CD14-positive monocyte (primary cell): ENCODE data around the gene MUC5AC. TPM values are rescaled to one million over a fixed set of nuclear protein-coding genes. Genes with fewer than 3 reads are reported as not detected.

Source experiments
- DNase-seq, 3 donors: peaks; one replicate each; pipeline ENCODE4 v3.0.0-alpha.2; 2011 to 2022
- H2AFZ ChIP-seq: 2 replicates; pipeline ENCODE4 v1.6.0; 2012; ENCODE audit warnings: mild to moderate bottlenecking, low read depth, low read length, inconsistent platforms; ENCODE audit not compliant: insufficient read depth, poor library complexity, severe bottlenecking
- H3K27ac ChIP-seq, 2 donors: 1 replicate in 1 of 2; 2 replicates in 1 of 2; pipeline ENCODE4 v1.5.1; 2012 to 2013; ENCODE audit warnings: low read length in 2 of 2, control low read depth in 1 of 2, inconsistent platforms in 1 of 2, low read depth in 1 of 2, mild to moderate bottlenecking in 1 of 2
- H3K27me3 ChIP-seq, 2 donors: one replicate each; pipeline versions ENCODE4 v1.6.0 to v1.6.1; 2011 to 2013; ENCODE audit warnings: low read length in 2 of 2; ENCODE audit not compliant: control insufficient read depth in 2 of 2, insufficient read depth in 2 of 2
- H3K36me3 ChIP-seq, 2 donors: replicated peaks in 1 of 2; 1 replicate in 1 of 2; 2 replicates in 1 of 2; pipeline versions ENCODE4 v1.5.1 to v1.6.1; 2012 to 2013; ENCODE audit warnings: low read length in 2 of 2, control low read depth in 1 of 2, inconsistent platforms in 1 of 2, mild to moderate bottlenecking in 1 of 2; ENCODE audit not compliant: insufficient read depth in 2 of 2, control insufficient read depth in 1 of 2
- H3K4me1 ChIP-seq, 2 donors: 1 replicate in 1 of 2; 2 replicates in 1 of 2; pipeline versions ENCODE4 v1.5.1 to v1.6.1; 2012 to 2013; ENCODE audit warnings: low read length in 2 of 2, control low read depth in 1 of 2, inconsistent platforms in 1 of 2, mild to moderate bottlenecking in 1 of 2, moderate library complexity in 1 of 2; ENCODE audit not compliant: insufficient read depth in 2 of 2, control insufficient read depth in 1 of 2
- H3K4me2 ChIP-seq: replicated peaks from 2 replicates; pipeline ENCODE3; 2012; ENCODE audit warnings: low read length, moderate library complexity, mild to moderate bottlenecking; ENCODE audit not compliant: poor library complexity, severe bottlenecking; ENCODE audit errors: extremely low read depth
- H3K4me3 ChIP-seq, 3 experiments: fragments of 200-600 bp in 1 of 3; sonication (generic) in 1 of 3; replicated peaks in 1 of 3; 1 replicate in 2 of 3; 2 replicates in 1 of 3; pipeline ENCODE4 v1.5.1; 2011 to 2013; ENCODE audit warnings: low read length in 3 of 3, mild to moderate bottlenecking in 3 of 3, control low read depth in 2 of 3, low read depth in 2 of 3, inconsistent platforms in 1 of 3, moderate library complexity in 1 of 3
- H3K79me2 ChIP-seq: 2 replicates; pipeline ENCODE4 v1.6.0; 2012; ENCODE audit warnings: mild to moderate bottlenecking, control low read depth, inconsistent platforms, low read length, moderate library complexity; ENCODE audit not compliant: insufficient read depth
- H3K9ac ChIP-seq: 2 replicates; pipeline ENCODE4 v1.6.0; 2017; ENCODE audit warnings: low read length, mild to moderate bottlenecking; ENCODE audit not compliant: insufficient read depth, poor library complexity, severe bottlenecking
- H3K9me3 ChIP-seq, 2 donors: replicated peaks in 1 of 2; 1 replicate in 1 of 2; 2 replicates in 1 of 2; pipeline versions ENCODE4 v1.5.1 to v1.6.1; 2012 to 2013; ENCODE audit warnings: low read length in 2 of 2, control low read depth in 1 of 2; ENCODE audit not compliant: control insufficient read depth in 1 of 2, insufficient read depth in 1 of 2
- H4K20me1 ChIP-seq: 2 replicates; pipeline ENCODE4 v1.6.0; 2012; ENCODE audit warnings: mild to moderate bottlenecking, low read length, control low read depth, moderate library complexity; ENCODE audit not compliant: insufficient read depth
- H3K27ac Mint-ChIP-seq, 7 donors: one replicate each; pipeline ENCODE4 v1.8.0; 2020; ENCODE audit warnings: mild to moderate bottlenecking in 7 of 7, mixed read lengths in 7 of 7, moderate library complexity in 6 of 7, inconsistent platforms in 2 of 7
- H3K27me3 Mint-ChIP-seq, 3 donors: one replicate each; pipeline ENCODE4 v1.8.0; 2021 to 2022; ENCODE audit warnings: low read depth in 3 of 3, mild to moderate bottlenecking in 3 of 3, mixed read lengths in 3 of 3, moderate library complexity in 3 of 3, inconsistent platforms in 1 of 3
- H3K36me3 Mint-ChIP-seq, 2 donors: one replicate each; pipeline ENCODE4 v1.8.0; 2020; ENCODE audit warnings: mixed read lengths in 2 of 2, inconsistent platforms in 1 of 2, mild to moderate bottlenecking in 1 of 2
- H3K4me1 Mint-ChIP-seq: one replicate; pipeline ENCODE4 v1.8.0; 2020; ENCODE audit warnings: mild to moderate bottlenecking, mixed read lengths
- H3K4me3 Mint-ChIP-seq, 2 donors: one replicate each; pipeline ENCODE4 v1.8.0; 2020; ENCODE audit warnings: mild to moderate bottlenecking in 2 of 2, mixed read lengths in 2 of 2, moderate library complexity in 1 of 2
- H3K9me3 Mint-ChIP-seq, 7 donors: one replicate each; pipeline ENCODE4 v1.8.0; 2020 to 2022; ENCODE audit warnings: mixed read lengths in 7 of 7, mild to moderate bottlenecking in 6 of 7, moderate library complexity in 6 of 7, inconsistent platforms in 2 of 7
- CTCF ChIP-seq: fragments of 200-600 bp; IDR thresholded peaks from one replicate; pipeline ENCODE4 v1.8.0; 2022; ENCODE audit warnings: antibody characterized with exemption, mild to moderate bottlenecking
- WGBS: methylation state at CpG from one replicate; pipeline ENCODE4 v1.1.5; 2013; ENCODE audit warnings: missing lambda C conversion rate; ENCODE audit not compliant: insufficient coverage; 5-methylcytosine and 5-hydroxymethylcytosine counted together
- intact Hi-C, 2 donors: fragments of 100-400 bp; cut with micrococcal nuclease; formaldehyde crosslinking; loops; one replicate each; pipeline versions ENCODE4 v1.15.0 to v1.15.1; 2023
- polyA plus RNA-seq, 3 donors: library from polyadenylated mRNA; depleted of rRNA in 1 of 3; unstranded in 2 of 3; stranded (reverse) in 1 of 3; fragments of 300-500 nt in 2 of 3; fragments of >200 nt in 1 of 3; fragmentation: Illumina TruSeq in 2 of 3; gene quantifications; 1 replicate in 2 of 3; 2 replicates in 1 of 3; pipeline ENCODE4 v1.2.3, GENCODE V29; 2012 to 2021

Gene MUC5AC
- polyA plus RNA-seq, 3 donors, result not detected

- peaks cover 0 to 2% (median 0%) of the 10 kb centered on the region in 7 donors for H3K9me3 Mint-ChIP-seq
- Histone ChIP-seq H3K4me1 (no peaks in the 10 kb centered on the region), H2AFZ (no peak overlapping the region), H3K4me3 (no peak overlapping the region), H3K36me3 (no peaks in the 10 kb centered on the region), H4K20me1 (no peaks in the 10 kb centered on the region), H3K27ac (no peak overlapping the region), H3K9me3 (no peaks in the 10 kb centered on the region), H3K79me2 (no peaks in the 10 kb centered on the region), H3K4me2 (no peak overlapping the region), H3K27me3 (no peaks in the 10 kb centered on the region), H3K9ac (no peak overlapping the region)
- 84% methylated on average over 4 of the region's 6 CpGs for WGBS
- no peak overlapping the region for H3K4me3 Mint-ChIP-seq
- DNase-seq, result no peak
- H3K4me1 Mint-ChIP-seq, result no peaks in the 10 kb centered on the region
- peaks cover 3 to 7% (median 4%) of the 10 kb centered on the region in 3 donors for H3K27me3 Mint-ChIP-seq
- H3K27ac Mint-ChIP-seq, result no peak overlapping the region
- intact Hi-C loops, result no loop called here
- no peaks in the 10 kb centered on the region for H3K36me3 Mint-ChIP-seq
- no peak for TF ChIP-seq CTCF
Measured at GRCh38 chr11:1117992-1118391, 39.8 kb upstream of the MUC5AC start.

GRCh38 chr11:1118755-1119603 lies 38.8 kb upstream of the MUC5AC start:
- Histone ChIP-seq H3K79me2 (no peaks in the 10 kb centered on the region), H3K4me1 (no peaks in the 10 kb centered on the region), H3K9me3 (no peaks in the 10 kb centered on the region), H3K27me3 (no peaks in the 10 kb centered on the region), H3K27ac (no peak overlapping the region), H3K4me3 (no peak overlapping the region), H3K36me3 (no peaks in the 10 kb centered on the region), H4K20me1 (no peaks in the 10 kb centered on the region), H2AFZ (no peak overlapping the region), H3K9ac (no peak overlapping the region), H3K4me2 (no peak overlapping the region)
- intact Hi-C loops, result no loop called here
- Mint-ChIP-seq H3K27ac (no peak overlapping the region), H3K36me3 (no peaks in the 10 kb centered on the region), H3K9me3 (peaks cover 0 to 2% (median 0%) of the 10 kb centered on the region in 7 donors), H3K27me3 (peaks cover 3 to 9% (median 4%) of the 10 kb centered on the region in 3 donors), H3K4me3 (no peak overlapping the region), H3K4me1 (no peaks in the 10 kb centered on the region)
- 79% methylated on average over 9 of the region's 22 CpGs for WGBS
- no peak for TF ChIP-seq CTCF
- no peak for DNase-seq
